ENCODE results near the gene ZNF761.

DNA sequence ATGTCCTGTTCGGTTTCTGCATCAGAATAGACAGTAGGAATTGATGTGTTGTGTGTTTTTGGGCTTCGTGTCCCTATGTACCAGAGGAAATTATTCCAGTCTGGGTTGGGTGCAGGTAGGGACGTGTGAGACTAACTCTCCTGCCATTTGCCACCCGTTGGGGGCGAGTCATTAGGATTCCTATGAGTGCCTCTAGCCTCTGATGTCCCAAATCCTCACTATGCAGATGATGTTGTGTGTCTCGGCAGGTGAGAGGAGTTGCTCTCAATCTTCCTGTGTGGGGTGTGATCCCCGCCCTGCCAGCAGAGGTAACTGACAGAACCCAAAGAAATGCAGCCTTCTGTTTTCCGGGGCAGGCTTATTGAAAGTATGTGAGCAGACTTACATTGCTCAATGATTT is 74.9 kb downstream of the ZNF761 start:
- TF ChIP-seq POLR2AphosphoS5 (IDR thresholded peaks at IDR 0.05; ENCODE audit: low read depth, low read length) (no peak), POLR2A (IDR thresholded peaks at IDR 0.05; ENCODE audit: low read depth, low read length) (no peak), TAF1 (IDR thresholded peaks at IDR 0.05; ENCODE audit: borderline replicate concordance, low read depth, low read length) (no peak)
